ENCODE measurements around the gene DCUN1D4.

DCUN1D4 gene

DNA sequence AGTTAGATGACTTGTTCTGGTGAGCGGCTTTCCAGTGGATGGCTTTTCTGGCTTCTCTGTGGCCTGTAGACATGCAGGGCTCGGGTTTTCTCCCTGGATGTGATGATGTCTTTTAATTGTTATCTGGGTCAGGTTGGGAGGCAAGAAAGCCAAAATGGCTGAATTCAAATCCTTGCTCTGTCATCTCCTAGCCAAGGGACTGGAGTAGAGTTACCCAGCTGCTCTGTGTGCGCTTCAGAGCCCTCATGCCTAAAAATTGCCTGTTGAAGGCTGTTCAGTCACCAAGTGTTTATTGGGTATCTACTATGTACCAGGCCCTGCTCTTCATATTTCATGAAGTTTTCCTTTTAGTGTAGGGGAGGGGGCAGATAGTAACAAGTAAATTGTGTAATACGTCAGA is 7.3 kb downstream of the DCUN1D4 start:
- H3K4me3 ChIP-seq (ENCODE audit: low read depth, low read length): no peak overlapping the region
- DNase-seq: no peak
- TF ChIP-seq, protein P1, sequence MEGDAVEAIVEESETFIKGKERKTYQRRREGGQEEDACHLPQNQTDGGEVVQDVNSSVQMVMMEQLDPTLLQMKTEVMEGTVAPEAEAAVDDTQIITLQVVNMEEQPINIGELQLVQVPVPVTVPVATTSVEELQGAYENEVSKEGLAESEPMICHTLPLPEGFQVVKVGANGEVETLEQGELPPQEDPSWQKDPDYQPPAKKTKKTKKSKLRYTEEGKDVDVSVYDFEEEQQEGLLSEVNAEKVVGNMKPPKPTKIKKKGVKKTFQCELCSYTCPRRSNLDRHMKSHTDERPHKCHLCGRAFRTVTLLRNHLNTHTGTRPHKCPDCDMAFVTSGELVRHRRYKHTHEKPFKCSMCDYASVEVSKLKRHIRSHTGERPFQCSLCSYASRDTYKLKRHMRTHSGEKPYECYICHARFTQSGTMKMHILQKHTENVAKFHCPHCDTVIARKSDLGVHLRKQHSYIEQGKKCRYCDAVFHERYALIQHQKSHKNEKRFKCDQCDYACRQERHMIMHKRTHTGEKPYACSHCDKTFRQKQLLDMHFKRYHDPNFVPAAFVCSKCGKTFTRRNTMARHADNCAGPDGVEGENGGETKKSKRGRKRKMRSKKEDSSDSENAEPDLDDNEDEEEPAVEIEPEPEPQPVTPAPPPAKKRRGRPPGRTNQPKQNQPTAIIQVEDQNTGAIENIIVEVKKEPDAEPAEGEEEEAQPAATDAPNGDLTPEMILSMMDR (IDR thresholded peaks at IDR 0.05; ENCODE audit: low read depth, low read length, missing control alignments): no peak
- in situ Hi-C loops (cut with HindIII; ENCODE audit: low pct_ligation_motif_present, low sequenced_read_pairs): no loop called here
- H3K27ac ChIP-seq: no peak overlapping the region
- H3K36me3 ChIP-seq (replicated peaks): peaks cover 6% of the 10 kb centered on the region
- H3K27me3 ChIP-seq (replicated peaks): no peaks in the 10 kb centered on the region

DNA sequence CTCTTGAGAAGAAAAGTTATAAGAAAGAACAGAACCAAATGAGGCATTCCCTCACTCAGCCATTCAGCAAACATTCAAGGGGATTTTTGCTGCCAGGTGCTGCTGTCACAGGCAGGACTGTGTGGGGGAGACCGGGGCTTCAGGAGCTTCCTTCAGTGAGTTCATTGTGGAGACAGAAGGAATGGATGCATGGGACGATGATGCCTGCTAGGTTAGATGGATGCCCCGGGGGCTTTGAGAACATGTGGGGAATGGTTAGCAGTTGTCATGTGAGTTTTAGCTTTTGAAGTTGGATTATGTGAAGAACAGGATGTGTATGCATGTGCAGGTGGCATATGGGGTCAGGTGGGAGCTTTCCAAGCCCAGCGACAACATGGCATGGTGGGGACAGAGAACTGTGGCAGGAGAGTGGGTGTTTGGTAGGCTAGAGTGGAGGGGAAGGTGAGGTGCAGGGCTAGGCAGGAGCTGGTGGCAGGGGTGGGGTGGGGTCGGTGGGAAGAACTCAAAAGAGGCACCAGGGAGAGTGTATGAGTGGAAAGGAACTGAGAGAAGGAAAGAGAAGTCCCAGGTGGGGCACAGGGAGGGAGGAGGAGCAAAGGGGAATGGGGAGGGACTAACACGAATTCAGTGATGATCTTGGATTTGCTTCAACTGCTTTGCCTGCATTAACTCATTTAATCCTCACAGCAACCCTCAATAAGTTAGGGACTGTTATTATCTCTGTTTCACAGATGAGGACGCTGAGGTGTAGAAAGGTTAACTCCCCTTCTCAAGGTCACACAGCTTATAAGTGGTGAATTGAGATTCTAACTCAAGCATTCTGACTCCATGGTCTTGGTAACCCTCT is 8.4 kb downstream of the DCUN1D4 start:
- no peak for DNase-seq
- TF ChIP-seq, protein P1 (IDR thresholded peaks at IDR 0.05; ENCODE audit: low read depth, low read length, missing control alignments): no peak
- Histone ChIP-seq H3K36me3 (replicated peaks) (peaks cover 6% of the 10 kb centered on the region), H3K27ac (no peak overlapping the region), H3K27me3 (replicated peaks) (no peaks in the 10 kb centered on the region), H3K4me3 (ENCODE audit: low read depth, low read length) (no peak overlapping the region)
- in situ Hi-C loops (cut with HindIII; ENCODE audit: low pct_ligation_motif_present, low sequenced_read_pairs): no loop called here

DNA sequence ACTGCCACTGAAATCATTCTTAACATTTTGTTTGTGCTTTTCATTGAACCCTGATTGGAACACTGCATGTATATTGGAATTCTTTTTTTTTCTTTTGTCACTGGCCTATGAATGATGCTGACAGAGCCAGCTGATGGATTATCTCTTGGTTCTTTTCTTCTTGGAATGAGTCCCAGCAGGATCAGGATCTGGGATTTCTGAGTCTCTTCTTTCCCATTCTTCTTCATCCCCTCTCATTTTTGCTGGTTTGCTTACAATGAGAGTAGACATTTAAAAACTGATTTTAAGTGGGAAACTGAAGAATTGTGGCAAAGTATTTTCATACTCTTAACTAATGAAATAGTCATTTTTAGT is 9.0 kb downstream of the DCUN1D4 start:
- Histone ChIP-seq H3K4me3 (ENCODE audit: low read depth, low read length) (no peak overlapping the region), H3K36me3 (replicated peaks) (peaks cover 6% of the 10 kb centered on the region), H3K27me3 (replicated peaks) (no peaks in the 10 kb centered on the region), H3K27ac (no peak overlapping the region)
- TF ChIP-seq, protein P1 (IDR thresholded peaks at IDR 0.05; ENCODE audit: low read depth, low read length, missing control alignments): no peak
- in situ Hi-C loops (cut with HindIII; ENCODE audit: low pct_ligation_motif_present, low sequenced_read_pairs): no loop called here
- no peak for DNase-seq

DNA sequence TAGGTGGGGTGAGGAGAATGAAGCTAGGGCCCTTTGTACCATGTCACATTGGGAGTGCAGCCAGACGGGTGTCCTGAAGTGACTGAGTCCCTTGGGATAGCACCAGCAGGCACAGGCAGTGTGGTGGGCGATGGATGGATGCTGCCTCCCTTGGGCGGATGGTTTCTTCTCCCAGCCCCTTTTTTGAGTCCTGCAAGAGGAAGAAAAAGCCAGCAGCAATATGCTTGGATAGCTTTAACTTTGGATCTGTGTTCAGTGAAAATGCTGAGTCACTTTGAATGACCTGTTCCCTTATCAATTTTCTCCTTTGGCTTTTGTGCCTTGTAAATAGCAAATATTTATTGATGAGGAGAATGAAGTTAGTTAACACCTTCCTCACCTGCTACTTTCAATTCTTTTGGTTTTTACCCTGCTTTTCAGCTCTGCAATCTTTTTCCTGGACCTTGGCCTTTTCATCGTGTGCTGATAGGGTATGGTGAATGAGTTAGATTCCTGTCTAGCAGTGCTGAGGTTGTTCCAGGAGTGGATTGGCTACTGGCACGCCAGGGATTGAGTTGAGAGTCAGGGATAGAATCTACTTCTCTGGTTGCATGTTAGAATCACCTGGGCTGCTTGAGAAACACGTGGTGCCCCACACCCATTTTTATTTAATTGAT is 10.2 kb downstream of the DCUN1D4 start:
- DNase-seq: no peak
- in situ Hi-C loops (cut with HindIII; ENCODE audit: low pct_ligation_motif_present, low sequenced_read_pairs): no loop called here
- Histone ChIP-seq H3K4me3 (ENCODE audit: low read depth, low read length) (no peak overlapping the region), H3K27ac (peak overlapping the region; percentile 2), H3K36me3 (replicated peaks) (peaks cover 6% of the 10 kb centered on the region), H3K27me3 (replicated peaks) (no peaks in the 10 kb centered on the region)
- TF ChIP-seq, protein P1 (IDR thresholded peaks at IDR 0.05; ENCODE audit: low read depth, low read length, missing control alignments): no peak

DNA sequence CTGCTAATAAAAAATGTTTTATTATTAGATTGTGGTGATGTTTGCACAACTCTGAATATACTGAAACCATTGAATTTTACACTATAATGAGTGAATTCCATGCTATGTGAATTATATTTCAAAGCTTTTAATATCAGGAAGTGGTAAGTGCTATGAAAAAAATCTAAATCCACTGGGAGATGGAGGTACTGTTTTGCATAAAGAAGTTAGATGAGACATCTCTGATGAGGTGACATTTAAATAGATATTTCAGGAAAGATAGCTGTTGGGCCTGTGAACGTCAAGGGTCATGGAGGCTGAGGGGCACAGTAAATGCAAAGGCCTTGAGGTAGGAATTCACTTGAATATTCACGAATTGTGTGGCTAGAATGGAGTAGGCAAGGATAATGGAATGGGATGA is 12.3 kb downstream of the DCUN1D4 start:
- no peak for DNase-seq
- Histone ChIP-seq H3K36me3 (replicated peaks) (no peaks in the 10 kb centered on the region), H3K27me3 (replicated peaks) (no peaks in the 10 kb centered on the region), H3K27ac (no peak overlapping the region), H3K4me3 (ENCODE audit: low read depth, low read length) (no peak overlapping the region)
- in situ Hi-C loops (cut with HindIII; ENCODE audit: low pct_ligation_motif_present, low sequenced_read_pairs): no loop called here
- TF ChIP-seq, protein P1 (IDR thresholded peaks at IDR 0.05; ENCODE audit: low read depth, low read length, missing control alignments): no peak

All from brain microvascular endothelial cell (primary cell).